Activated CD8-positive, alpha-beta memory T cell treated with anti-CD3 and anti-CD28 coated beads, Interleukin-2, amount 50 U/mL, for 1 hour (primary cell): ENCODE data around the gene ADGRD1.

Experiments used
- DNase-seq: peaks from one replicate; pipeline ENCODE4 v3.0.0-alpha.2; 2020; ENCODE audit errors: extremely low read depth

The ADGRD1 gene

GRCh38 chr12:130965668-130966067 lies 12.0 kb downstream of the ADGRD1 start:
- DNase-seq, result no peak

GRCh38 chr12:130966443-130967030 lies 12.8 kb downstream of the ADGRD1 start:
- DNase-seq, result no peak

- no peak for DNase-seq
Measured at GRCh38 chr12:130967636-130968035, 13.9 kb downstream of the ADGRD1 start.

- no peak for DNase-seq
Measured at GRCh38 chr12:130968611-130969010, 14.9 kb downstream of the ADGRD1 start.

- DNase-seq, result no peak
Measured at GRCh38 chr12:130969223-130969622, 15.5 kb downstream of the ADGRD1 start.

- no peak for DNase-seq
Measured at GRCh38 chr12:130970165-130970907, 16.6 kb downstream of the ADGRD1 start.

GRCh38 chr12:130970908-130971233 lies 17.2 kb downstream of the ADGRD1 start:
- DNase-seq, result no peak

- no peak for DNase-seq
Measured at GRCh38 chr12:130971925-130972585, 18.3 kb downstream of the ADGRD1 start.

GRCh38 chr12:130972586-130972950 lies 18.9 kb downstream of the ADGRD1 start:
- DNase-seq, result no peak

GRCh38 chr12:130973109-130973508 lies 19.4 kb downstream of the ADGRD1 start:
- no peak for DNase-seq

GRCh38 chr12:130973906-130974305 lies 20.2 kb downstream of the ADGRD1 start:
- no peak for DNase-seq

- DNase-seq, result no peak
Measured at GRCh38 chr12:130975116-130975515, 21.4 kb downstream of the ADGRD1 start.

- no peak for DNase-seq
Measured at GRCh38 chr12:130976171-130976720, 22.5 kb downstream of the ADGRD1 start.

GRCh38 chr12:130977046-130977742 lies 23.5 kb downstream of the ADGRD1 start:
- no peak for DNase-seq

- DNase-seq, result no peak
Measured at GRCh38 chr12:130977743-130978095, 24.0 kb downstream of the ADGRD1 start.

GRCh38 chr12:130978785-130979184 lies 25.1 kb downstream of the ADGRD1 start:
- DNase-seq, result no peak

GRCh38 chr12:130981074-130981742 lies 27.5 kb downstream of the ADGRD1 start:
- no peak for DNase-seq

- no peak for DNase-seq
Measured at GRCh38 chr12:130981911-130982310, 28.2 kb downstream of the ADGRD1 start.

- no peak for DNase-seq
Measured at GRCh38 chr12:130982565-130983225, 29.0 kb downstream of the ADGRD1 start.

- DNase-seq, result no peak
Measured at GRCh38 chr12:130983328-130984017, 29.8 kb downstream of the ADGRD1 start.
